Hematopoietic multipotent progenitor cell treated with erythropoietin and hydrocortisone succinate and interleukin-3 and kit ligand, for 4 days (in vitro differentiated cells): ENCODE measurements around the gene SH2D1B.

Experiments
- DNase-seq: peaks from one replicate; pipeline ENCODE4 v3.0.0-alpha.2; 2015

The SH2D1B gene

DNA sequence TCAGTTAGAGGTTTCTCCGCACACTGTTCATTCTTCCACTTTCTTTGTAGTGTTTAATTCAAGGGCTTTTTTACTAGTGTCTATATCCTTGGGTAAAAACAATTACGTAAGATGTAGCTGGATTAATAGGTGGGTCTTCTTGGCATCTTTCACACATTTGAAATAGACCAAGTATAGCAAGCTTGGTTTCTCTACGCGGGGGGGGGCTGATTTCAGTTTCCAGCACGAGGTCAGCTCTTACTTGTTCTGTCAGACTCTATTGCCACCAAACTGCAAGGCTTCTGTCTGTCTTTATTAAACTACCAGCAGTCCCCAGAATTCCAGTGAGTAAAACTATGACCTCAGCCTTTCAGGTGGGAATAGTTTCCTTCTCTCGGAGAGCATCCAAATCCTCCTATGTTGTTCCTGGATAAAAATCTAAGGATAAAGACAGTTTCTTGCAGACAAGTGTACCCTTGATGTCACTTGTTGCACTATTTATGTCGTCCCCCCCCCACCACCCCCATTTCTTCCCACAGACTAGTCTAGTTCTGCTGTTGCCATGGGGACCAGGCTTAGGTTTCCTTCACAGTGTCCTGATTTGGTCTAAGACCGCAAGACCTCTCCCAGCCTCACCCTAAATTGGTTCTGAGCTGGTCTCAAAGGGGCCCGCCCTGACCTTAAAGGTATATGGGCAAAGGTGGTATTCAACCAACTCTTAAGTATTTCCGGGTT lies 52.3 kb downstream of the SH2D1B start:
- no peak for DNase-seq

DNA sequence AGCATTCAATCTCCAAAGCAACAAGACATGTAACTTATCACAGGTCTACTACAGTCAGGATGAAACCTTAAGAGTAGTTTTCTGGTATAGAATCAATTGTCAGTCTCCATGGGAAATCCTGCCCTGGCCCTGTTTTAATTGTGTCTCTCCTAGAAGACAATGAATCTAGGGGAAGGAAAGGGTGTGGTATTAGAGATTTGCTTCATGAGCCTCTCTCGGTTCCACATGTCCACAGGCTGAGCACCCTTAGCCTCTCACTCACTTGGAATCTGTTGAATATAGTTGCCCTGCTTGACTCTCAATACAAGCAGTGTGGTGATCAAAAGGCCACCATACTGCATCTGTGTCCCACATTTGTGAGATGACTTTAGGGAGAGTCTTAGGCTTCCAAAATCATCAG lies 53.0 kb downstream of the SH2D1B start:
- no peak for DNase-seq

DNA sequence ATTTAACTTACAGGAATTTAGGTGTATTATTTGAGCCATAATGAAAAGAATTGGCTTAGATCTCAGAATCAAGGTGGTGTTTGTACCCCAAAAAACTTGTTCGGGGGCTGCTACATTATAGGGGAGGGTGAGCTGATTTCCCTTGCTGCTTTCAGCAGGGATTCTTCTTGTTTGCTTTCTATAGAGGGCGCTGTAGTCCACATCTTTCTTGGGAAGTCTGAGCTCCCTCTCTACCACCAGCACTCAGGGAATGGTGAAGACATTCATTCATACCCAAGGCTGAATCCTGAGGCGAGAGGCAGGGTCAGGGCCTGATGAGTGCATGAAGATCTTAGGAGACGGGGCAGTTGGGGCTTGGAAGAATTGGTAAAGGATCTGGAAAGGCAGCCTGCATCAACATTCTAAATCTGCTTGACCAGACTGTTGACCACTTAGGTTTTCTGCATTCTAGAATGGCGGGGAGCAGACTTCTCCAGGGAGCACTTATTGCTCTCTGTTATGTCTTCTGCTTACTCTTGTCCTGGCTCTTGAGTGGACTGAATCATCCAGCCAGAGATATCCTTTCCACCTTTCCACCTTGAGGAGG lies 54.2 kb downstream of the SH2D1B start:
- DNase-seq = peak; percentile 80

DNA sequence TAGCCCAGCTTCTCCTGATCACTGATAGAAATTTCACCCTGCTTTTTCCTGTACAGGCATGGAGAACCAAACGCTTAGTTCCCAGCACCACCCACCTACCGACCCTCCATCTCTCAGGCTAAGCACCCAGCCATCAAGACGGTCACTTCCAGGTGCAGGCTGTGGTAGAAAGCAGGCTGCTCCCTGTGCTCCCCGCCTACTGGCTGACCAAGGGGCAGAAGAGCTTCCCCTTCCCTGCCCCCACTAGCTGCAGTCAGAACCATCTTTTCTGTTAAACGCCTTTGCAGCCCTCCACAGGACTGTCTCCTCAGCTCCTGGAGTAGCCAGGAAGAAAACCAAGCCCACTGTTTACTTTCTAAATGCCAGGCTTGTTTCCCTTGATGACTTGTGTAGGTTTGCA lies 58.2 kb downstream of the SH2D1B start:
- DNase-seq = peak; percentile 43

DNA sequence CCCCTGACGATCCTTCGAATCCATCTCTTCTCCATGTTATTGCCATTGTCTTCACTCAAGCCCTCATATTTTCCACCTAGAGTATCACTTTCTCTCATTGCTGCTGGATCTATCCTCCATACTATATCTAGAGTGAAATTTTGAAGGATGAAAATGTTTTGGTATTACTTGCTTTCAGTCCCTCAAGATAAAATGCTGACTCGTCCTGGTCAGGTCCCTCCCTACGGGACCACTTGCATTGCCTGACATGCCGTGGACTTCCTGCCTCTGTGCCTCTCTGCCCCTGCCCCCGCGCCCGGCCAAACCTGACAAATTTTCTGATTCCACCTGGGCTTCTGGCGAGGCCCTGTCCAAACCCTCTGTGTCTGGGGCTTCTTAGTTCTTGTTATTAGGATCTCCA lies 58.9 kb downstream of the SH2D1B start:
- DNase-seq = peak; percentile 34

DNA sequence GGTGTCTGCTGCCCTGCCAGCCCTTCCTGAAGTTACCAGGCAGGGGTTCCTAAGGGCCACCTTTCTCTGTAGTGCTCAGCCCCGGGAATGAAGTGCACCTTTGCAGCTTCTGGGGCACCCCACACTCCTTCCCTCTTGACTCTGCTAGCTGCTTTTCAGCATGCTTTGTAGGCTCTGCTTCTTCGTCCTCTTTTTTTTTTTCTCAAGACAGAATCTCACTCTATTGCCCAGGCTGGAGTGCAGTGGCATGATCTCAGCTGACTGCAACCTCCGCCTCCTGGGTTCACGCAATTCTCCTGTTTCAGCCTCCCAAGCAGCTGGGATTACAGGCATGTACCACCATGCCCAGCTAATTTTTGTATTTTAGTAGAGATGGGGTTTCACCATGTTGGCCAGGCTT lies 60.1 kb downstream of the SH2D1B start:
- DNase-seq = peak; percentile 61

DNA sequence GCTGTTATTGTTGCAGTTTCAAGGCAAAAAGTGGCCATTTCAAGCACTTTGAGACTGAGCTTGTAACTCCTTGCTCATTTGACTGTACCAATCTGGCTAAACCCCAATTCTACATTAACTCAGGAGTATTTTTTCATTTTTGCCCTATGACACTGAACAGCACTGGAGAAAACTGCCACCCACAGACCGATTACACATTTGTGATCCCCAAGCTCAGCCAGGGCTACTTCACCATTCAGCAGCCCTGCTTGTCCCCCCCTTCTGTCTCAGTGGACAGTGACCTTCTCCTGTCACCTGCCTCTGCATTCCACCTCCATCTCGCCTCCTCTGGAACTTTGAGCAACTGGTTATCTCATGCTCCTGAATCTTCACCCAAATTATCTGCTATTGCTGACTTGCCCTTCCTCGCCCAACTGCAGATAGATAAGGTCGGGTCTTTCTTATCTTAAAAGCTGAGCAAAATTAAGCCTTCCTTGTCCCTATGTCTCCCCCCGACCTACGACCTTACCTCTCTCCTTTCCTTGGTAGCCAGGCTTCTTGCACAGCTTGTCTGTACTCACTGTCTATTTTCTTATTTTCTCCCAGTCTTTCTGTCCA lies 60.6 kb downstream of the SH2D1B start:
- DNase-seq = peak; percentile 30

DNA sequence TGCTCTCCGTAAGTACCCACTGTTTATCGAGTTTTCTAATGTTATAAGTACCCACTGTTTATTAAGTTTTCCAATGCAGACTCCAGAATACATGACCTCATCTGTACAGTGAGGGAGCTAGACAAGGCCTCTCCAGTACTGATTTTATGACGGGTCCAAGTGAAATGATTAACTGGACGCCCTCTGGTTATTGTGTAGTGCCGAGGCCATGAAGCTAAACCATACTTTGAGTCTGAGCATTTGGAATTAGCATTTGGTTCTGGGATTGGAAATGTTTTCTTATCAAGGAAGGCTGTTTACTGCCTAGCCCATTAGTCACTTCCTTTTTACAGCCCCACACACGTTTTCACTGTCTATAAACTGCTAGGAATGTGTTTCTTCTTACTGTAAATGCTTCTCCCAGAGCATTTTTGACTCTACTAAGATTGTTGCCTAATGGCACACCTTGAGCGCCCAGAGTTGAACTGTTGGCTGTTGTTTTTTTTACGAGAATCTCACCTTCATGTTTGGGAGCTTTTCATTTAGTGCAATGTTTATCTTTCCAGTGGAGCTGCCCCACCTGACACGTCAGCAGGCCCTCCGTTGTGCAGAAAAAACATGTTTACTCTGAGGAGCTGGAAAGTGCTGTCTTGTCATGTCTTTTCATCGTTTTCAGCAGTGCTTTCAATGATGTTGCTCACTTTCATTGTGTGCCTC lies 62.2 kb downstream of the SH2D1B start:
- DNase-seq = peak; percentile 39

DNA sequence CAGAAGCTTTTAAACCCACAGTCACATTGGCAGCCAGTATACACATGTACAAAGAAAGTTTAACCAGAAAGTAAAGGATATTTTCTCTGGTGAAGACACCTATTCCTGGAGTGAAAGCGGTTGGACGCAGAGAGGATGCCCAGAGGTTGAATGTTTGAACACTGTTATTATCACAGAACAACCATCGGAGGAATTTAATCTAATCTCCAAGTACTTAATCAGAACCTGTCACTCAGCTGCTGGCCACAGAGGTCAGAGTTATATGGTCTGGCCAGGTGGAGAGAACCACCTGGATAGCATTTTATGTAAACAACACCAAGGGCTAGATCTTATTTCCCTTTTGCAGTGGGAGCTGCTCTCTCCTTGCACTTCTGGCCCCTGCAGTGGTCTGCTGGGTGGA lies 64.7 kb downstream of the SH2D1B start:
- no peak for DNase-seq
